HFFc6 (cell line): Measurements from ENCODE around the gene FCHSD2. TPM values are rescaled to one million over a fixed set of nuclear protein-coding genes. Genes with fewer than 3 reads are reported as not detected.

Experiments
- DNase-seq: peaks from one replicate; pipeline ENCODE4 v3.0.0-alpha.2; 2018
- H3K27ac Mint-ChIP-seq: 2 replicates; pipeline ENCODE4 v1.8.0; 2020; ENCODE audit warnings: mild to moderate bottlenecking, mixed read lengths
- H3K27me3 Mint-ChIP-seq: 2 replicates; pipeline ENCODE4 v1.8.0; 2021; ENCODE audit warnings: mild to moderate bottlenecking, moderate library complexity, mixed read lengths; ENCODE audit not compliant: insufficient read depth
- H3K36me3 Mint-ChIP-seq: 2 replicates; pipeline ENCODE4 v1.8.0; 2021; ENCODE audit warnings: low read depth, mixed read lengths
- H3K4me1 Mint-ChIP-seq: 2 replicates; pipeline ENCODE4 v1.8.0; 2020; ENCODE audit warnings: low read depth, mixed read lengths
- H3K4me3 Mint-ChIP-seq: 2 replicates; pipeline ENCODE4 v1.8.0; 2020; ENCODE audit warnings: mild to moderate bottlenecking, moderate library complexity, mixed read lengths
- H3K9me3 Mint-ChIP-seq: 2 replicates; pipeline ENCODE4 v1.8.0; 2020; ENCODE audit warnings: mild to moderate bottlenecking, mixed read lengths
- CTCF ChIP-seq: fragments of 200-600 bp; sonication (generic); IDR thresholded peaks from 2 replicates; pipeline ENCODE4 v1.5.0; 2021; ENCODE audit warnings: antibody characterized with exemption, mild to moderate bottlenecking
- total RNA-seq, 6 experiments: library from RNA; stranded (reverse); fragmentation: NEBNext Ultra II Directional; extraction: Animal tissue kit (Norgen Biotek cat#: 25700); gene quantifications; 2 replicates in 1 of 6; 3 replicates in 5 of 6; pipeline ENCODE4 v1.2.3, GENCODE V29; 2021

FCHSD2 gene
- total RNA-seq, 6 experiments from 2014 or later: 58.9 to 68.2 (median 65.0) TPM

GRCh38 chr11:73158356-73159051, 16.4 kb upstream of the FCHSD2 start:
- peak; percentile 61 for DNase-seq
- H3K36me3 Mint-ChIP-seq: 0 out of 2 replicates have a peak, but pooled peaks cover 7% of the 10 kb centered on the region
- H3K4me3 Mint-ChIP-seq: peak overlapping the region; percentile 79
- TF ChIP-seq CTCF: no peak
- H3K9me3 Mint-ChIP-seq: no peaks in the 10 kb centered on the region
- H3K27ac Mint-ChIP-seq: peak overlapping the region; percentile 98
- peaks cover 1% of the 10 kb centered on the region; the same call in 1 of the 2 replicates for H3K27me3 Mint-ChIP-seq
- peaks cover 78% of the 10 kb centered on the region for H3K4me1 Mint-ChIP-seq

GRCh38 chr11:73157101-73158010, 15.2 kb upstream of the FCHSD2 start:
- Mint-ChIP-seq H3K9me3 (no peaks in the 10 kb centered on the region), H3K36me3 (0 out of 2 replicates have a peak, but pooled peaks cover 7% of the 10 kb centered on the region), H3K27ac (peak overlapping the region; percentile 98), H3K27me3 (peaks cover 1% of the 10 kb centered on the region; the same call in 1 of the 2 replicates), H3K4me1 (peaks cover 66% of the 10 kb centered on the region), H3K4me3 (peak overlapping the region; percentile 79)
- DNase-seq: peak; percentile 89
- TF ChIP-seq CTCF: no peak

- Mint-ChIP-seq H3K36me3 (0 out of 2 replicates have a peak, but pooled peaks cover 7% of the 10 kb centered on the region), H3K27ac (peak overlapping the region; percentile 98), H3K4me1 (peaks cover 60% of the 10 kb centered on the region), H3K4me3 (peak overlapping the region; percentile 79), H3K9me3 (no peaks in the 10 kb centered on the region), H3K27me3 (peaks cover 1% of the 10 kb centered on the region; the same call in 1 of the 2 replicates)
- TF ChIP-seq CTCF: no peak
- no peak for DNase-seq
These were observed 14.6 kb upstream of the FCHSD2 start for GRCh38 chr11:73156686-73157085.

- peak overlapping the region; percentile 98 for H3K27ac Mint-ChIP-seq
- TF ChIP-seq CTCF: no peak
These were observed 14.0 kb upstream of the FCHSD2 start for GRCh38 chr11:73156114-73156513.

GRCh38 chr11:73155102-73155501, 13.0 kb upstream of the FCHSD2 start:
- Mint-ChIP-seq H3K27me3 (peaks cover 1% of the 10 kb centered on the region; the same call in 1 of the 2 replicates), H3K36me3 (no peaks in the 10 kb centered on the region), H3K9me3 (no peaks in the 10 kb centered on the region), H3K27ac (no peak overlapping the region), H3K4me1 (peaks cover 45% of the 10 kb centered on the region), H3K4me3 (no peak overlapping the region)
- DNase-seq: no peak
- no peak for TF ChIP-seq CTCF

More at GRCh38 chr11:73156114-73156513, 14.0 kb upstream of the FCHSD2 start:
- 0 out of 2 replicates have a peak, but pooled peaks cover 1% of the 10 kb centered on the region for H3K36me3 Mint-ChIP-seq
- H3K4me1 Mint-ChIP-seq: peaks cover 54% of the 10 kb centered on the region
- no peak for DNase-seq
- H3K27me3 Mint-ChIP-seq: peaks cover 1% of the 10 kb centered on the region; the same call in 1 of the 2 replicates
- no peaks in the 10 kb centered on the region for H3K9me3 Mint-ChIP-seq
- peak overlapping the region; percentile 33 for H3K4me3 Mint-ChIP-seq
